GM12892 (cell line): ENCODE measurements around the gene DCC.

ENCODE experiments used
- POLR2A ChIP-seq: IDR thresholded peaks from 2 replicates; pipeline ENCODE4 v1.6.1; 2011; ENCODE audit warnings: low read depth, low read length, control low read depth
- TAF1 ChIP-seq: IDR thresholded peaks from 2 replicates; pipeline ENCODE4 v1.6.1; 2011; ENCODE audit warnings: low read depth, mild to moderate bottlenecking, control low read depth, low read length, borderline replicate concordance

GRCh38 chr18:52747869-52748268, 407.9 kb downstream of the DCC start:
- no peak for TF ChIP-seq POLR2A
- no peak for TF ChIP-seq TAF1
